Measurements from ENCODE around the gene KTN1.
A peak's percentile ranks its signal among the peaks of the same experiment; 100 is the strongest.

Gene KTN1

GRCh38 chr14:55572578-55572977 is 7.4 kb upstream of the KTN1 start:
- DNase-seq (ENCODE audit: low read depth), result peak; percentile 28
- no peak for TF ChIP-seq CTCF (IDR thresholded peaks at IDR 0.05; ENCODE audit: insufficient read depth, low read depth, low read length, missing control alignments)
- H3K4me3 ChIP-seq (ENCODE audit: low read length), result no peak overlapping the region

- no peak for TF ChIP-seq CTCF (IDR thresholded peaks at IDR 0.05; ENCODE audit: insufficient read depth, low read depth, low read length, missing control alignments)
- H3K4me3 ChIP-seq (ENCODE audit: low read length), result no peak overlapping the region
- no peak for DNase-seq (ENCODE audit: low read depth)
These were observed 5.0 kb upstream of the KTN1 start for GRCh38 chr14:55574988-55575387.

GRCh38 chr14:55577229-55577628 is 2.8 kb upstream of the KTN1 start:
- TF ChIP-seq CTCF (IDR thresholded peaks at IDR 0.05; ENCODE audit: insufficient read depth, low read depth, low read length, missing control alignments), result no peak
- no peak overlapping the region for H3K4me3 ChIP-seq (ENCODE audit: low read length)
- DNase-seq (ENCODE audit: low read depth), result peak; percentile 64

- peak overlapping the region; percentile 77 for H3K4me3 ChIP-seq (ENCODE audit: low read length)
- TF ChIP-seq CTCF (IDR thresholded peaks at IDR 0.05; ENCODE audit: insufficient read depth, low read depth, low read length, missing control alignments), result no peak
- DNase-seq (ENCODE audit: low read depth), result no peak
These were observed 1.5 kb upstream of the KTN1 start for GRCh38 chr14:55578511-55578910.

GRCh38 chr14:55580470-55581341 is 699 bp downstream of the KTN1 start:
- DNase-seq (ENCODE audit: low read depth), result peak; percentile 21
- peak; percentile 0 for TF ChIP-seq CTCF (IDR thresholded peaks at IDR 0.05; ENCODE audit: insufficient read depth, low read depth, low read length, missing control alignments)
- peak overlapping the region; percentile 82 for H3K4me3 ChIP-seq (ENCODE audit: low read length)

GRCh38 chr14:55581342-55581771 is 1.4 kb downstream of the KTN1 start:
- no peak for TF ChIP-seq CTCF (IDR thresholded peaks at IDR 0.05; ENCODE audit: insufficient read depth, low read depth, low read length, missing control alignments)
- DNase-seq (ENCODE audit: low read depth), result peak; percentile 34
- H3K4me3 ChIP-seq (ENCODE audit: low read length), result peak overlapping the region; percentile 82

- no peak for DNase-seq (ENCODE audit: low read depth)
- no peak overlapping the region for H3K4me3 ChIP-seq (ENCODE audit: low read length)
These were observed 2.7 kb downstream of the KTN1 start for GRCh38 chr14:55582746-55583145.

More at GRCh38 chr14:55582746-55583145, 2.7 kb downstream of the KTN1 start:
- no peak for TF ChIP-seq CTCF (IDR thresholded peaks at IDR 0.05; ENCODE audit: insufficient read depth, low read depth, low read length, missing control alignments)
